HepG2 (cell line): ENCODE measurements around the gene STK32C. TPM values are rescaled to one million over a fixed set of nuclear protein-coding genes. Genes with fewer than 3 reads are reported as not detected.

ENCODE experiments used
- CBX2 ChIP-seq, 2 experiments: fragments of 200-600 bp in 1 of 2; sonication (generic); formaldehyde crosslinking in 1 of 2; IDR thresholded peaks; 2 replicates each; pipeline versions ENCODE4 v1.7.0 to v1.8.1; 2018 to 2022; ENCODE audit warnings: low read depth in 2 of 2, low read length in 1 of 2, mild to moderate bottlenecking in 1 of 2, missing genetic modification reagents in 1 of 2
- EEA1 ChIP-seq: sonication (generic); formaldehyde crosslinking; IDR thresholded peaks from 2 replicates; pipeline ENCODE4 v1.5.1; 2020; ENCODE audit warnings: mild to moderate bottlenecking, missing genetic modification reagents, borderline replicate concordance
- ETS1 ChIP-seq: sonication (generic); formaldehyde crosslinking; IDR thresholded peaks from 2 replicates; pipeline ENCODE4 v1.4.0; 2020; ENCODE audit warnings: missing genetic modification reagents
- HNRNPLL ChIP-seq: fragments of 200-400 bp; formaldehyde crosslinking; IDR thresholded peaks from 2 replicates; pipeline ENCODE4 v1.6.1; 2017; ENCODE audit warnings: mild to moderate bottlenecking, low read depth, low read length; ENCODE audit not compliant: poor library complexity, severe bottlenecking
- MED8 ChIP-seq: sonication (generic); formaldehyde crosslinking; IDR thresholded peaks from 2 replicates; pipeline ENCODE4 v1.8.1; 2023; ENCODE audit warnings: mild to moderate bottlenecking, missing genetic modification reagents; ENCODE audit not compliant: insufficient replicate concordance
- RELA ChIP-seq: sonication (generic); formaldehyde crosslinking; IDR thresholded peaks from 2 replicates; pipeline ENCODE4 v1.4.0; 2020; ENCODE audit warnings: missing genetic modification reagents
- RFX3 ChIP-seq: IDR thresholded peaks from 2 replicates; pipeline ENCODE4 v1.6.1; 2016; ENCODE audit warnings: missing biosample characterization, missing genetic modification reagents
- SAP130 ChIP-seq: IDR thresholded peaks from 2 replicates; pipeline ENCODE4 v1.6.1; 2016; ENCODE audit warnings: low read depth
- TEAD3 ChIP-seq: optimal IDR thresholded peaks from 2 replicates; pipeline ENCODE3; 2016; ENCODE audit warnings: borderline replicate concordance
- TEF ChIP-seq: sonication (generic); formaldehyde crosslinking; IDR thresholded peaks from 2 replicates; pipeline ENCODE4 v1.5.0; 2020; ENCODE audit warnings: missing genetic modification reagents
- THAP9 ChIP-seq: sonication (generic); formaldehyde crosslinking; IDR thresholded peaks from 2 replicates; pipeline ENCODE4; 2020; ENCODE audit warnings: missing genetic modification reagents, mild to moderate bottlenecking, borderline replicate concordance
- ZBTB3 ChIP-seq: sonication (generic); formaldehyde crosslinking; IDR thresholded peaks from 2 replicates; pipeline ENCODE4 v1.4.0; 2020; ENCODE audit warnings: low read depth, mild to moderate bottlenecking, moderate library complexity, missing genetic modification reagents, borderline replicate concordance
- ZFP62 ChIP-seq: sonication (generic); formaldehyde crosslinking; IDR thresholded peaks from 2 replicates; pipeline ENCODE4 v1.4.0; 2020; ENCODE audit warnings: missing genetic modification reagents
- ZNF10 ChIP-seq: sonication (generic); formaldehyde crosslinking; IDR thresholded peaks from 2 replicates; pipeline ENCODE4 v1.4.0; 2020; ENCODE audit warnings: mild to moderate bottlenecking, low read depth, missing genetic modification reagents, borderline replicate concordance
- ZNF451 ChIP-seq: sonication (generic); formaldehyde crosslinking; IDR thresholded peaks from 2 replicates; pipeline ENCODE4 v1.5.0; 2020; ENCODE audit warnings: mild to moderate bottlenecking, missing genetic modification reagents
- ZNF678 ChIP-seq: sonication (generic); formaldehyde crosslinking; IDR thresholded peaks from 2 replicates; pipeline ENCODE4 v1.4.0; 2020; ENCODE audit warnings: mild to moderate bottlenecking, missing genetic modification reagents
- ZSCAN12 ChIP-seq: sonication (generic); formaldehyde crosslinking; IDR thresholded peaks from 2 replicates; pipeline ENCODE4 v1.9.0; 2021; ENCODE audit warnings: mild to moderate bottlenecking, missing genetic modification reagents
- polyA plus RNA-seq, 8 experiments: library from polyadenylated mRNA; depleted of rRNA in 3 of 8; stranded (reverse) in 7 of 8; unstranded in 1 of 8; fragments of >200 nt; fragmentation: Illumina TruSeq in 4 of 8; extraction: Trizol in 4 of 8; gene quantifications; 2 replicates each; pipeline versions ENCODE4 v1.2.1 to v1.2.3, GENCODE V29; 2011 to 2016; ENCODE audit warnings: low read depth in 4 of 8, missing spikeins in 1 of 8, mixed read lengths in 1 of 8; ENCODE audit not compliant: insufficient read depth in 1 of 8
- total RNA-seq, 5 experiments: library from RNA; depleted of rRNA; stranded (reverse); fragments of >200 nt; fragmentation: Illumina TruSeq; extraction: Trizol; gene quantifications; 2 replicates each; pipeline ENCODE4 v1.2.3, GENCODE V29; 2016; ENCODE audit warnings: low read depth in 1 of 5
- TF ChIP-seq, protein P1 (sequence below): sonication (generic); formaldehyde crosslinking; IDR thresholded peaks from 2 replicates; pipeline ENCODE4 v1.4.0; 2020; ENCODE audit warnings: mild to moderate bottlenecking, missing genetic modification reagents

Gene STK32C
- total and polyA plus RNA-seq, 2 of the 13 experiments (the other 11 are each of a cell fraction or from before 2014, with no cell fraction given): 10.9 to 19.4 TPM

GRCh38 chr10:132331601-132332432 lies 24.1 kb upstream of the STK32C start, which contains the start of gene LRRC27 (continued):
- TF ChIP-seq, protein P1, sequence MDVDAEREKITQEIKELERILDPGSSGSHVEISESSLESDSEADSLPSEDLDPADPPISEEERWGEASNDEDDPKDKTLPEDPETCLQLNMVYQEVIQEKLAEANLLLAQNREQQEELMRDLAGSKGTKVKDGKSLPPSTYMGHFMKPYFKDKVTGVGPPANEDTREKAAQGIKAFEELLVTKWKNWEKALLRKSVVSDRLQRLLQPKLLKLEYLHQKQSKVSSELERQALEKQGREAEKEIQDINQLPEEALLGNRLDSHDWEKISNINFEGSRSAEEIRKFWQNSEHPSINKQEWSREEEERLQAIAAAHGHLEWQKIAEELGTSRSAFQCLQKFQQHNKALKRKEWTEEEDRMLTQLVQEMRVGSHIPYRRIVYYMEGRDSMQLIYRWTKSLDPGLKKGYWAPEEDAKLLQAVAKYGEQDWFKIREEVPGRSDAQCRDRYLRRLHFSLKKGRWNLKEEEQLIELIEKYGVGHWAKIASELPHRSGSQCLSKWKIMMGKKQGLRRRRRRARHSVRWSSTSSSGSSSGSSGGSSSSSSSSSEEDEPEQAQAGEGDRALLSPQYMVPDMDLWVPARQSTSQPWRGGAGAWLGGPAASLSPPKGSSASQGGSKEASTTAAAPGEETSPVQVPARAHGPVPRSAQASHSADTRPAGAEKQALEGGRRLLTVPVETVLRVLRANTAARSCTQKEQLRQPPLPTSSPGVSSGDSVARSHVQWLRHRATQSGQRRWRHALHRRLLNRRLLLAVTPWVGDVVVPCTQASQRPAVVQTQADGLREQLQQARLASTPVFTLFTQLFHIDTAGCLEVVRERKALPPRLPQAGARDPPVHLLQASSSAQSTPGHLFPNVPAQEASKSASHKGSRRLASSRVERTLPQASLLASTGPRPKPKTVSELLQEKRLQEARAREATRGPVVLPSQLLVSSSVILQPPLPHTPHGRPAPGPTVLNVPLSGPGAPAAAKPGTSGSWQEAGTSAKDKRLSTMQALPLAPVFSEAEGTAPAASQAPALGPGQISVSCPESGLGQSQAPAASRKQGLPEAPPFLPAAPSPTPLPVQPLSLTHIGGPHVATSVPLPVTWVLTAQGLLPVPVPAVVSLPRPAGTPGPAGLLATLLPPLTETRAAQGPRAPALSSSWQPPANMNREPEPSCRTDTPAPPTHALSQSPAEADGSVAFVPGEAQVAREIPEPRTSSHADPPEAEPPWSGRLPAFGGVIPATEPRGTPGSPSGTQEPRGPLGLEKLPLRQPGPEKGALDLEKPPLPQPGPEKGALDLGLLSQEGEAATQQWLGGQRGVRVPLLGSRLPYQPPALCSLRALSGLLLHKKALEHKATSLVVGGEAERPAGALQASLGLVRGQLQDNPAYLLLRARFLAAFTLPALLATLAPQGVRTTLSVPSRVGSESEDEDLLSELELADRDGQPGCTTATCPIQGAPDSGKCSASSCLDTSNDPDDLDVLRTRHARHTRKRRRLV: no peak
- TF ChIP-seq EEA1 (CRISPR knock-in tag) (peak; percentile 89), ZSCAN12 (no peak), ZFP62 (CRISPR knock-in tag) (no peak), ZNF10 (CRISPR knock-in tag) (no peak), CBX2 (IDR thresholded peaks at IDR 0.05; ENCODE audit: low read depth, low read length) (no peak), CBX2 (CRISPR knock-in tag; IDR thresholded peaks at IDR 0.05; ENCODE audit: low read depth) (0 out of 2 replicates have a peak, but pooled peaks have one; percentile 52), ETS1 (CRISPR knock-in tag) (no peak; the same call in 1 of the 2 replicates), RFX3 (peak; percentile 97), TEF (CRISPR knock-in tag) (no peak), TEAD3 (CRISPR knock-in tag) (peak; percentile 65), ZNF451 (CRISPR knock-in tag) (peak; percentile 33; the same call in 1 of the 2 replicates), ZNF678 (CRISPR knock-in tag) (no peak; the same call in 1 of the 2 replicates), ZBTB3 (CRISPR knock-in tag) (no peak), RELA (CRISPR knock-in tag) (no peak; the same call in 1 of the 2 replicates), MED8 (CRISPR knock-in tag) (no peak), HNRNPLL (peak; percentile 84), SAP130 (peak; percentile 99), THAP9 (peak; percentile 92)
